NCI-H1092 (cell line): ENCODE data around the gene MAP2.
"Not testable (repeated sequence)": the region's sequence is repeated elsewhere in the genome, so short reads cannot be mapped to it uniquely, and the experiment has no call there.

Experiments
- DNase-seq: peaks from one replicate; lab custom pipeline; 2025; lab: John Stamatoyannopoulos, UW

Gene MAP2

GRCh38 chr2:209476367-209477208 is 52.7 kb downstream of the MAP2 start:
- peak; percentile 84 for DNase-seq

DNA sequence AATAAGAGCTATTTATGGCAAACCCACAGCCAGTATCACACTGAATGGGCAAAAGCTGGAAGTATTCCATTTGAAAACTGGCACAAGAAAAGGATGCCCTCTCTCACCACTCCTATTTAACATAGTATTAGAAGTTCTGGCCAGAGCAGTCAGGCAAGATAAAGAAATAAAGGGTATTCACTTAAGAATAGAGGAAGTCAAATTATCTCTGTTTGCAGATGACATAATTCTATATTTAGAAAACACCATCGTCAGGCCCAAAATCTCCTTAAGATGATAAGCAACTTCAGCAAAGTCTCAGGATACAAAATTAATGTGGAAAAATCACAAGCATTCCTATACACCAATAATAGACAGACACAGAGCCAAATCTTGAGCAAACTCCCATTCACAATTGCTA is 68.4 kb downstream of the MAP2 start:
- not testable (repeated sequence) for DNase-seq

- DNase-seq, result not testable (repeated sequence)
Measured at GRCh38 chr2:209495068-209495620, 71.3 kb downstream of the MAP2 start.

DNA sequence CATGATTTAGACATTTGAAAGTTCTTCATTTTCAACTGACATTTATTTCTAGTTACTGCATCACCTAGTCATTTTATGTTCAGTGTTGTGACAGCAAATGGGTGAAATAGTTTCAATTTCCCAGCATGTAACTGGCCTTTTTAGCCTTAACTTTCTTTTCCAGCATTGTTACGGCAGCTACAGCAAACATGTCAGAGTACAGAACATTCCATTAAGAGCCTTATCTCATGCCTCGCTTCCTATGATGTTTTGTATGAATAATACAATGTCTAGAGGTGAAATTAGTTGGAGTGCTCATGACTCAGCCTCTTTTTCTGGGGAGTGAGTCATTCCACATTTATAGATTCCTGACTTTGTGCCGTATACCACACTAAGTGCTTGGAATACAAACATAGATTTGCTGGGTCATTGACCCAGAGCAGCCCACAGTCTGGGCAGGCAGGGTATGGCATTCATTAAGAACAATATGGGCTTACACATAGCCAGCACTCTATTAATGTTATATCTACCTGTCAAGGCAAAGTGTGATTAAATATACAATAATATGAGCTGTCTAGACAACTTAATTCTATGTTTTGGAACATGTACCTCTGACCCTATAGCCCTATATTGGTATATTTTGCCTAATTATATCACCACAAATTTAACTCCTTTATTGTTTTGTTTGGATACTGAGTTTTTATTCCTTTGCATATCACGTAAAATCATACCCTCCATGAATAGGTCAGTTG is 72.2 kb downstream of the MAP2 start:
- no peak for DNase-seq

DNA sequence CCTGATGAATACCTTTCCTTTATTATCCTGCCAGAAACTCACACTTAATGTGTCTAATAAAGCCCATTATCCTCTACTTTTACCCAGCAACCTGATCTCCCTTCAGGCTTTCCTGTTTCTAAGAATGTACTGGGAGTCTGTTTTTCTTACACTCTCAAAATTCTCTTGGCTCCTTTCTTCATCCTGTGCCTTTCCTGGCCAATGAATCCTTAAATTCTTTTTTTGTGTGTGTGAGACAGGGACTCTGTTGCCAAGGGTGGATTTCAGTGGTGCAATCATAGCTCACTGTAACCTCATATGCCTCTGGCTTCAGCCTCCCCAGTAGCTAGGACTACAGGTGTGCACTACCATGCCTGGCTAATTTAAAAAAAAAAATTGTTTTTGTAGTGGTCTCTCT is 72.7 kb downstream of the MAP2 start:
- DNase-seq, result no peak

GRCh38 chr2:209498614-209499013 is 74.8 kb downstream of the MAP2 start:
- no peak for DNase-seq

GRCh38 chr2:209499069-209499468 is 75.2 kb downstream of the MAP2 start:
- no peak for DNase-seq

- no peak for DNase-seq
Measured at GRCh38 chr2:209501579-209501978, 77.7 kb downstream of the MAP2 start.

DNA sequence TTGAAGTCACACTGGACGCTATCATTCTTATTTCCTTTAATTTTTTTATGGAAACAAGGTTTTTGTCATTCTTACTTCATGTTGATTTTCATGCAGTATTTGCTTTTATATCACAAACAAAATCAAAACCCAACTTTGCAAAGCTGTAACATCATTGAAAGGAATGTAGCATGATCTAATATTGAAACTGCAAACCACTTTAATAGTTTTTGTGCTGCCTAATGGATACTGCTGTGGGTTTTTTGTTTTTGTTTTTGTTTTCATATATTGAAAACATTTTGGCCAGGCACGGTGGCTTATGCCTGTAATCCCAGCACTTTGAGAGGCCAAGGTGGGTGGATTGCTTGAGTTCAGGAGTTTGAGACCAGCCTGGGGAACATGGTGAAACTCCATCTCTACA is 81.6 kb downstream of the MAP2 start:
- DNase-seq, result no peak

DNA sequence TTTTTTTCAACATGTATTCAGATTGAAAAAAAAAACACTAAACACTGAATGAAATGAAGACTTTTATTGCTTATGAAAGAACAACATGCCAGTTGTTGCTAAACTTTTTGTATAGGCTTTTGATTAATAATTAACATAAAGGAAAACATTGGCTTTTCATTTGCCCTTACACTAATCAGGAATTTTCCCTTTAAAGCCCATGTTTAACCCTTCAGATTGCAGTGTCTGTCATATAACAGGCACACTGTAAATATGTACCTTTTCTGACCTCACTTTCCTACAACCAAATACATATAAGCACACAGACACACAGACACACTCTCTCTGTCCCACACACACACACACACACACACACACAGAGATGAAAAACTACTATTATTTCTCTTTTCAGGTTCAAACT is 84.4 kb downstream of the MAP2 start:
- DNase-seq, result no peak

- no peak for DNase-seq
Measured at GRCh38 chr2:209511637-209512036, 87.8 kb downstream of the MAP2 start.

- DNase-seq, result no peak
Measured at GRCh38 chr2:209512971-209513370, 89.1 kb downstream of the MAP2 start.

DNA sequence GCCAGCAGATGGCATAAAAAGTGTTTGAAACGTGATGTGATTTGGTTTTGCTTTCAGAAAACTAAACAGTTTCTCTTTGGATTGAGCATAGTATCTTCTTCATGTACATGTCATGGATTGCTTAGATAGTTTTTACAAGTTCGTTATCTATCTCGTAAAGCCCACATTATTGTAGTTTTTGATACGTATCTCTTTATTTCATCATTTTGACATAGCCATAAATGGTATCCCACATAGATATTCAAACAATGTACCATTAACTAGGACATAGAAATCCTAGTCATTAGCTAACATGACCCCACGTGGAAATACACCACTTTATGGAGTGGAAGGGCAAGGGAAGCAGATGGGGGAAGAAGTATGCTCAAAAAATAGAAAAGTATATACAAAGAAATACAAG is 93.6 kb downstream of the MAP2 start:
- DNase-seq, result no peak

GRCh38 chr2:209519271-209519670 is 95.4 kb downstream of the MAP2 start:
- DNase-seq, result no peak

DNA sequence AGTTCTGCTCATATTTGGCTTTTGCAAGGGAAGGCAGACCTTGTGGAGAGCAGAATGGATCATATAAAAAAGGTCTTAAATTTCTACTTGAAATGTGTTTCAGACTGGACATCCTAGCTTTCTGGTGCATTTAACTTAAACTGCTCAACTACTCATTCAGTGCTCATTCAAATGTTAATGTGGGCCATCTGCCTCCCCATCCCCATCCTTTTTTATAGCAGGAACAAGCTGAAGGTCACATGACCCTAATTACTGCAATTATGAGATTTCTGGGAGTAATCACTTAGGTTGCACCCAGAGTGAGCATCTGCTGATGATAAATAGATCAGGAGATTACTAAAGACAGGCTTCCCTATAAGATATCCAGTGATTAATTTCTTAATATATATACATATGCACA is 96.1 kb downstream of the MAP2 start:
- no peak for DNase-seq

- DNase-seq, result no peak
Measured at GRCh38 chr2:209523041-209523740, 99.3 kb downstream of the MAP2 start.

GRCh38 chr2:209523867-209524266 is 100.0 kb downstream of the MAP2 start:
- no peak for DNase-seq

DNA sequence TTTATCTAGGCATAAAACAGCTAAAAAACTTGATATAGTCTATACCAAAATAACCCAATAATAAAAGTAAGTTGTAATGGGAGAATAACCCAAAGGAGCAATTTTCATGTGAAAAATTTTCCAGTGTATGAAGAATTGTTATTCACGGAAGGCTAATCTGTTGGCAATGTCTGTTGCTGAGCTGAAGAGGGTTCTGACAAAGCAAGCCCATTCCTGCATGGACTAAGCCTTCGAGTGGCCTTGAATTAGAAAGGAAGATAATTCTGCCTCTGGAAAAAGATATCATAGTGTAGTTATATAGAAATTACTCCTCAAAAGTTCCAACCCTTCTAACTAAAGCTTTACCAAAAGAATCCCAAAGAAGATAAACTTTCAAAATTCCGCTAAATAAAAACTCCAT is 101.5 kb downstream of the MAP2 start:
- no peak for DNase-seq

DNA sequence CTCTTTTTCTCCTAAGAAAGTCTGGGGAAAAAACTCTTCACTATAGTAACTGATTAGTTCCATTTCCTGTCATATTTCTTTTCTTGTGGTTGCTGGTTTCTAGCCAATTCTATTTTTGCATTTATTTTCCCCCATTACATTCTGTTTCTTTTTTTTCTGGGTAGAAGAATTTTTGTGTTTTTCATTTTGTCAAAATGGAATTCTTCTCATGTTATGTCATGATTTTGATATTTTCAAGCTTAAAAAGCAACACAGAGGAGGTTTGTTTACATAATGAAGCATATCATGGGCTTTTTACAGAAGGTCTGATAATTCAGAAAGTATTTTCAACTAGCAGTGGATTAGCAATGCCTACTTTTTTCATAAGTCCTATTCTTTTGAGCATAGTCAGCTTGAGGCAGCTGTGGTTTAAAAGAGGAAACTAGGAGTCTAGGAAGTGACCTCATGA is 102.0 kb downstream of the MAP2 start:
- DNase-seq, result no peak

- no peak for DNase-seq
Measured at GRCh38 chr2:209526561-209526960, 102.7 kb downstream of the MAP2 start.

GRCh38 chr2:209529579-209529978 is 105.7 kb downstream of the MAP2 start:
- no peak for DNase-seq

GRCh38 chr2:209532321-209532720 is 108.5 kb downstream of the MAP2 start:
- DNase-seq, result no peak
